22Rv1 (cell line): ENCODE measurements around the gene DPH3.

ENCODE experiments used
- H3K27ac ChIP-seq: fragments of 450-650 bp; 2 replicates; pipeline ENCODE4 v1.5.1; 2017
- CTCF ChIP-seq: fragments of 450-650 bp; IDR thresholded peaks from 2 replicates; pipeline ENCODE4 v1.5.1; 2017; ENCODE audit warnings: mild to moderate bottlenecking
- ZFX ChIP-seq: fragments of 450-650 bp; IDR thresholded peaks from 2 replicates; pipeline ENCODE4 v1.6.1; 2017; ENCODE audit warnings: antibody characterized with exemption, borderline replicate concordance

The DPH3 gene

GRCh38 chr3:16305111-16305541 lies 40.4 kb upstream of the DPH3 start:
- TF ChIP-seq ZFX = no peak
- no peak for TF ChIP-seq CTCF
- no peak overlapping the region for H3K27ac ChIP-seq

GRCh38 chr3:16304061-16305010 lies 39.6 kb upstream of the DPH3 start:
- no peak overlapping the region for H3K27ac ChIP-seq
- TF ChIP-seq CTCF (no peak), ZFX (no peak)

DNA sequence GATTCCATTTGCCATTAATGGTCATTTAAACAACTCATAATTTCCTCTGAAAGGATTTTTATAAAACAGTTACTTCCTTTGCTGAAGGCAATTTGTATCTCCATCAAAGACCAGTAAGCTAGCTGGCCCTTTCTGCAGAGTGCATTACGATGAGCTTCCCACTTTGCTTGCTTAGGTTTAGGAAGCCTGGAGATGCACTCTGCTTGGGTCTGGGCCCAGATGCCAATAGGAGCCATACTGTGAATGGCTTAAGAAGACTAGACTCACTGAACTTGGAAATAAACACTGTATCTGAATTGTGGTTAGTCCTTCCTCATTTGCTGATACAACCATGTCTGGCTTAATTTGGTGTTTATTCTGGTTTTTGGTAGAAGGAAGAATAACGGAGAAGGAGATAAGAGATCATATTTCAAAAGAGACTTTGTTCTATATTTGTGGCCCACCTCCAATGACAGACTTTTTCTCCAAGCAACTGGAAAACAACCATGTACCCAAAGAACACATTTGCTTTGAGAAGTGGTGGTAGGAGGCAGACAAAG lies 38.4 kb upstream of the DPH3 start:
- no peak for TF ChIP-seq CTCF
- no peak for TF ChIP-seq ZFX
- H3K27ac ChIP-seq = no peak overlapping the region

DNA sequence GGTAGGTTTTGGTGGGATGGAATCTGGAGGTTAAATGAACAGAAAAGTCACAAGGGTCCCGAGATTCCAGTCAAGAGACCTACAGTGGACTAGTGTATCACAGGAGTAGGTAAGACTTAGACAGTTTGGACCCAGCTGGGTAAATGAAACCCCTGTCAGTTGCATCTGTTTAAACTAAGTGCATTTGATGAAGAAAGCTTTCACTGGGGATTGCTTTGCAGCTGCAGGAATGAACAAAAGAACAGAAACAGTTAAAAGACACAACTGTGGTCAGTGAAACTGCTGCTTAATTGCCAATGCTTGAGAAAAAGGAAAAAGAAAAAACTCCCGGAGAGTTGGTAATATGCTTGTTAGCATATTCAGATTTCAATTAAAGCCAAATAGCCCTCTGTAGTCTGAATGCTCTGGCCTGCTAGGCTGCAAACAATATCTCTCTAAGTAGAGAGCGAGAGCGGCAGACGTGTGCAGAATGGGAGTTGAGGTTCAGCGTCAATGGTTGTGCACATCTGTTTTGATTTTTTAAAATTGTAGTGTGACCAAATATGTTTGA lies 37.4 kb upstream of the DPH3 start:
- TF ChIP-seq ZFX (no peak), CTCF (no peak)
- H3K27ac ChIP-seq = no peak overlapping the region

DNA sequence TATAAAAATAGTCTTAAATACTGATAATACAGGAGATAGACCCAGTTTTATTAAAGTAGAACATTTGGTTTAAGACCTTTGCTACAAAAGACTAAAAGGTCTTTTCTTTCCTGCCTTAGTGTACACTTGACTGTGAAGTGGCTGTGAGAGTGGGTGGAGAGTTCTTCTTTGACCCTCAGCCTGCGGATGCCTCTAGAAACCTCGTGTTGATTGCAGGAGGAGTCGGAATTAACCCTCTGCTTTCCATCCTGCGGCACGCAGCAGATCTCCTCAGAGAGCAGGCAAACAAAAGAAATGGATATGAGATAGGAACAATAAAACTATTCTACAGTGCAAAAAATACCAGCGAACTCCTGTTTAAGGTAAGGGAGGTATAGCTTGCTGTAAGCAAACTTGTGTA lies 36.8 kb upstream of the DPH3 start:
- no peak for TF ChIP-seq ZFX
- TF ChIP-seq CTCF = no peak
- H3K27ac ChIP-seq = no peak overlapping the region

GRCh38 chr3:16300881-16301359 lies 36.2 kb upstream of the DPH3 start:
- TF ChIP-seq ZFX (no peak), CTCF (no peak)
- no peak overlapping the region for H3K27ac ChIP-seq

DNA sequence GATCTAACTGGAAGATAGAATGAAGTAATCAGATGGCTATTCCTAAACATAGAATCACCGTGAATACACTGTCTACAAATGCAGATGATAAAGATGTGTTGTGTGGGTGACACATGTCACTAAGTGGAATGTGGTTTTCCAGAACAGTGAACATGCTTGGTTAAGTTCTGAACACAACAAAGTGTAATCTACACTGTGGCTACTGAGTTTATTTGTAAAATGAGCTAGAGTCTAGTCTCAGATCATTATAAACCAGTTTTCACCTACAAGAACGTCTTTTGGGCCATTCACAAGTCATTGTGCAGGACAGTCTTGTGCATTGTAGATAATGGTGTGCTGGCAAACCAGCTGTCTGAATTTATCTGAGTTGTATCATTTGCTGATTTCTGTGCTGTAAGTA lies 35.6 kb upstream of the DPH3 start:
- TF ChIP-seq ZFX = no peak
- no peak for TF ChIP-seq CTCF

More for the DNA sequence above, 35.6 kb upstream of the DPH3 start:
- no peak overlapping the region for H3K27ac ChIP-seq
